Activated T-cell treated with anti-CD3 and anti-CD28 coated beads, Interleukin-2, amount 50 U/mL, for 4 hours (primary cell): ENCODE measurements around the gene PIP4K2A. TPM values are rescaled to one million over a fixed set of nuclear protein-coding genes. Genes with fewer than 3 reads are reported as not detected.
"Not testable (repeated sequence)": the region's sequence is repeated elsewhere in the genome, so short reads cannot be mapped to it uniquely, and the experiment has no call there.

Experiments used
- ATAC-seq, 2 donors: fragments of 200-7000 bp; cut with Tn5 transposase; one replicate each; pipeline ENCODE4 v1.10.0; 2021
- DNase-seq: peaks from one replicate; pipeline ENCODE4 v3.0.0-alpha.2; 2020
- H3K27me3 Mint-ChIP-seq: one replicate; pipeline ENCODE4 v1.8.0; 2021; ENCODE audit warnings: low read depth, mixed read lengths
- H3K36me3 Mint-ChIP-seq: one replicate; pipeline ENCODE4 v1.8.0; 2022; ENCODE audit warnings: mixed read lengths; ENCODE audit not compliant: insufficient read depth
- H3K4me1 Mint-ChIP-seq: one replicate; pipeline ENCODE4 v1.8.0; 2021; ENCODE audit warnings: low read depth, mixed read lengths
- H3K4me3 Mint-ChIP-seq: one replicate; pipeline ENCODE4 v1.8.0; 2021; ENCODE audit warnings: mild to moderate bottlenecking, moderate library complexity, mixed read lengths
- H3K9me3 Mint-ChIP-seq: one replicate; pipeline ENCODE4 v1.8.0; 2021; ENCODE audit warnings: mixed read lengths
- total RNA-seq, 3 donors: library from RNA; stranded (reverse); gene quantifications; one replicate each; pipeline ENCODE4 v1.2.1, GENCODE V29; 2021

PIP4K2A gene
- total RNA-seq, 3 donors from 2014 or later: 64.3 to 79.2 (median 78.1) TPM

- ATAC-seq (no peak), DNase-seq (no peak)
- H3K9me3 Mint-ChIP-seq: no peaks in the 10 kb centered on the region
- H3K27me3 Mint-ChIP-seq: no peaks in the 10 kb centered on the region
- peaks cover 46% of the 10 kb centered on the region for H3K36me3 Mint-ChIP-seq
- H3K4me1 Mint-ChIP-seq: peaks cover 13% of the 10 kb centered on the region
- H3K4me3 Mint-ChIP-seq: no peak overlapping the region
Measured at GRCh38 chr10:22545643-22546042, 168.7 kb downstream of the PIP4K2A start.

GRCh38 chr10:22544325-22545068, 169.9 kb downstream of the PIP4K2A start:
- ATAC-seq: no peak
- no peak for DNase-seq
- H3K27me3 Mint-ChIP-seq: no peaks in the 10 kb centered on the region
- H3K4me1 Mint-ChIP-seq: peaks cover 13% of the 10 kb centered on the region
- no peaks in the 10 kb centered on the region for H3K9me3 Mint-ChIP-seq
- H3K4me3 Mint-ChIP-seq: no peak overlapping the region
- peaks cover 50% of the 10 kb centered on the region for H3K36me3 Mint-ChIP-seq

- Mint-ChIP-seq H3K9me3 (no peaks in the 10 kb centered on the region), H3K27me3 (no peaks in the 10 kb centered on the region), H3K4me3 (no peak overlapping the region), H3K36me3 (peaks cover 60% of the 10 kb centered on the region), H3K4me1 (peaks cover 13% of the 10 kb centered on the region)
- DNase-seq (no peak), ATAC-seq (no peak)
Measured at GRCh38 chr10:22542773-22543172, 171.6 kb downstream of the PIP4K2A start.

- no peaks in the 10 kb centered on the region for H3K9me3 Mint-ChIP-seq
- no peak overlapping the region for H3K4me3 Mint-ChIP-seq
- peaks cover 11% of the 10 kb centered on the region for H3K4me1 Mint-ChIP-seq
- no peaks in the 10 kb centered on the region for H3K27me3 Mint-ChIP-seq
- H3K36me3 Mint-ChIP-seq: peaks cover 62% of the 10 kb centered on the region
- ATAC-seq (no peak), DNase-seq (no peak)
Measured at GRCh38 chr10:22541900-22542299, 172.5 kb downstream of the PIP4K2A start.

GRCh38 chr10:22539579-22540298, 174.6 kb downstream of the PIP4K2A start:
- H3K4me1 Mint-ChIP-seq: peaks cover 4% of the 10 kb centered on the region
- ATAC-seq: no peak
- H3K36me3 Mint-ChIP-seq: peaks cover 73% of the 10 kb centered on the region

GRCh38 chr10:22537810-22538209, 176.6 kb downstream of the PIP4K2A start:
- H3K9me3 Mint-ChIP-seq: no peaks in the 10 kb centered on the region
- no peaks in the 10 kb centered on the region for H3K27me3 Mint-ChIP-seq
- H3K36me3 Mint-ChIP-seq: peaks cover 73% of the 10 kb centered on the region
- H3K4me3 Mint-ChIP-seq: no peak overlapping the region
- no peaks in the 10 kb centered on the region for H3K4me1 Mint-ChIP-seq
- no peak for ATAC-seq
- no peak for DNase-seq

More at GRCh38 chr10:22539579-22540298, 174.6 kb downstream of the PIP4K2A start:
- no peak for DNase-seq
- Mint-ChIP-seq H3K27me3 (no peaks in the 10 kb centered on the region), H3K4me3 (no peak overlapping the region), H3K9me3 (no peaks in the 10 kb centered on the region)

GRCh38 chr10:22536620-22537019, 177.8 kb downstream of the PIP4K2A start:
- DNase-seq: no peak
- no peaks in the 10 kb centered on the region for H3K27me3 Mint-ChIP-seq
- no peak for ATAC-seq
- H3K4me1 Mint-ChIP-seq: no peaks in the 10 kb centered on the region
- peaks cover 63% of the 10 kb centered on the region for H3K36me3 Mint-ChIP-seq
- H3K9me3 Mint-ChIP-seq: no peaks in the 10 kb centered on the region
- H3K4me3 Mint-ChIP-seq: no peak overlapping the region

GRCh38 chr10:22534849-22535604, 179.4 kb downstream of the PIP4K2A start:
- Mint-ChIP-seq H3K27me3 (no peaks in the 10 kb centered on the region), H3K4me3 (no peak overlapping the region), H3K36me3 (peaks cover 52% of the 10 kb centered on the region), H3K9me3 (no peaks in the 10 kb centered on the region), H3K4me1 (no peaks in the 10 kb centered on the region)
- DNase-seq (no peak), ATAC-seq (no peak)

- ATAC-seq (no peak), DNase-seq (no peak)
- H3K9me3 Mint-ChIP-seq: peaks cover 10% of the 10 kb centered on the region
- H3K36me3 Mint-ChIP-seq: peaks cover 21% of the 10 kb centered on the region
- no peaks in the 10 kb centered on the region for H3K27me3 Mint-ChIP-seq
- H3K4me1 Mint-ChIP-seq: no peaks in the 10 kb centered on the region
- H3K4me3 Mint-ChIP-seq: no peak overlapping the region
Measured at GRCh38 chr10:22531441-22531840, 182.9 kb downstream of the PIP4K2A start.

- peaks cover 16% of the 10 kb centered on the region for H3K36me3 Mint-ChIP-seq
- ATAC-seq: no peak
- H3K4me1 Mint-ChIP-seq: no peaks in the 10 kb centered on the region
- no peak for DNase-seq
- H3K27me3 Mint-ChIP-seq: no peaks in the 10 kb centered on the region
- H3K9me3 Mint-ChIP-seq: peaks cover 10% of the 10 kb centered on the region
- H3K4me3 Mint-ChIP-seq: no peak overlapping the region
Measured at GRCh38 chr10:22531008-22531407, 183.4 kb downstream of the PIP4K2A start.

- Mint-ChIP-seq H3K9me3 (peaks cover 32% of the 10 kb centered on the region), H3K36me3 (no peaks in the 10 kb centered on the region), H3K4me3 (no peak overlapping the region), H3K27me3 (no peaks in the 10 kb centered on the region), H3K4me1 (no peaks in the 10 kb centered on the region)
- ATAC-seq (no peak), DNase-seq (no peak)
Measured at GRCh38 chr10:22527520-22527919, 186.9 kb downstream of the PIP4K2A start.

- H3K36me3 Mint-ChIP-seq, H3K4me3 Mint-ChIP-seq, DNase-seq, H3K27me3 Mint-ChIP-seq, H3K4me1 Mint-ChIP-seq, ATAC-seq: not testable (repeated sequence)
- H3K9me3 Mint-ChIP-seq: peaks cover 46% of the 10 kb centered on the region
Measured at GRCh38 chr10:22524333-22524732, 190.0 kb downstream of the PIP4K2A start.

- H3K36me3 Mint-ChIP-seq, H3K4me3 Mint-ChIP-seq: not testable (repeated sequence)
Measured at GRCh38 chr10:22520645-22521044, 193.7 kb downstream of the PIP4K2A start.

GRCh38 chr10:22518167-22518724, 196.1 kb downstream of the PIP4K2A start:
- H3K9me3 Mint-ChIP-seq: peaks cover 18% of the 10 kb centered on the region
- ATAC-seq (no peak), DNase-seq (no peak)
- peaks cover 2% of the 10 kb centered on the region for H3K36me3 Mint-ChIP-seq
- peaks cover 17% of the 10 kb centered on the region for H3K27me3 Mint-ChIP-seq
- no peaks in the 10 kb centered on the region for H3K4me1 Mint-ChIP-seq
- H3K4me3 Mint-ChIP-seq: no peak overlapping the region

More at GRCh38 chr10:22520645-22521044, 193.7 kb downstream of the PIP4K2A start:
- not testable (repeated sequence) for ATAC-seq, H3K27me3 Mint-ChIP-seq, DNase-seq, H3K4me1 Mint-ChIP-seq
- peaks cover 36% of the 10 kb centered on the region for H3K9me3 Mint-ChIP-seq
